Measurements from ENCODE around the gene SNX24.
"Not testable (repeated sequence)": the region's sequence is repeated elsewhere in the genome, so short reads cannot be mapped to it uniquely, and the experiment has no call there.

Gene SNX24

GRCh38 chr5:122968056-122968455, 122.6 kb downstream of the SNX24 start:
- DNase-seq = not testable (repeated sequence)

GRCh38 chr5:122971333-122971732, 125.9 kb downstream of the SNX24 start:
- no peak for DNase-seq

GRCh38 chr5:122972877-122973276, 127.5 kb downstream of the SNX24 start:
- no peak for DNase-seq

GRCh38 chr5:122973759-122974158, 128.3 kb downstream of the SNX24 start:
- not testable (repeated sequence) for DNase-seq

- not testable (repeated sequence) for DNase-seq
Observed at GRCh38 chr5:122974251-122974650, 128.8 kb downstream of the SNX24 start.

GRCh38 chr5:122977319-122977718, 131.9 kb downstream of the SNX24 start:
- no peak for DNase-seq

GRCh38 chr5:122978068-122978467, 132.7 kb downstream of the SNX24 start:
- DNase-seq = no peak

- DNase-seq = no peak
Observed at GRCh38 chr5:122978644-122979297, 133.4 kb downstream of the SNX24 start.

- DNase-seq = no peak
Observed at GRCh38 chr5:122981846-122982245, 136.4 kb downstream of the SNX24 start.

- DNase-seq = no peak
Observed at GRCh38 chr5:122982376-122982775, 137.0 kb downstream of the SNX24 start.

GRCh38 chr5:122984425-122984824, 139.0 kb downstream of the SNX24 start:
- DNase-seq = no peak

GRCh38 chr5:122985006-122985700, 139.7 kb downstream of the SNX24 start:
- DNase-seq = no peak

GRCh38 chr5:122985954-122986721, 140.7 kb downstream of the SNX24 start:
- DNase-seq = no peak

- no peak for DNase-seq
Observed at GRCh38 chr5:122996091-122996490, 150.7 kb downstream of the SNX24 start.

GRCh38 chr5:122997294-122997693, 151.9 kb downstream of the SNX24 start:
- DNase-seq = no peak

GRCh38 chr5:122999947-123000563, 154.6 kb downstream of the SNX24 start:
- DNase-seq = no peak

- DNase-seq = peak; percentile 15
Observed at GRCh38 chr5:123000731-123001130, 155.3 kb downstream of the SNX24 start.

- DNase-seq = no peak
Observed at GRCh38 chr5:123001808-123002207, 156.4 kb downstream of the SNX24 start.

GRCh38 chr5:123007182-123007581, 161.8 kb downstream of the SNX24 start:
- no peak for DNase-seq

GRCh38 chr5:123007754-123008153, 162.3 kb downstream of the SNX24 start:
- no peak for DNase-seq

- no peak for DNase-seq
Observed at GRCh38 chr5:123012321-123012720, 166.9 kb downstream of the SNX24 start.

- DNase-seq = no peak
Observed at GRCh38 chr5:123014689-123015088, 169.3 kb downstream of the SNX24 start.

GRCh38 chr5:123028222-123028621, 182.8 kb downstream of the SNX24 start:
- DNase-seq = no peak

Data from NCI-H1105 (cell line).